Esophagus squamous epithelium (tissue), 4 donors: ENCODE data around the gene UAP1L1.

ENCODE experiments used
- CTCF ChIP-seq, 6 experiments: fragments of 450-650 bp in 4 of 6; fragments of 200-600 bp in 2 of 6; sonication (generic) in 2 of 6; IDR thresholded peaks; one replicate each; pipeline ENCODE4 v1.5.1; 2016 to 2019; ENCODE audit warnings: antibody characterized with exemption in 6 of 6, mild to moderate bottlenecking in 4 of 6, moderate library complexity in 4 of 6
- POLR2A ChIP-seq, 4 donors: fragments of 450-650 bp; IDR thresholded peaks; one replicate each; pipeline ENCODE4 v1.6.1; 2017; ENCODE audit warnings: antibody characterized with exemption in 4 of 4, mild to moderate bottlenecking in 4 of 4, moderate library complexity in 3 of 4

- TF ChIP-seq CTCF (IDR thresholded peaks at IDR 0.05) (peak in 1 of 6 experiments; percentile 26), POLR2A (IDR thresholded peaks at IDR 0.05) (no peak)
These were observed 6.4 kb upstream of the UAP1L1 start for GRCh38 chr9:137070906-137071275.
